T follicular helper cell (primary cell): ENCODE measurements around the gene MICAL3.

ENCODE experiments used
- DNase-seq: peaks from one replicate; pipeline ENCODE4 v3.0.0-alpha.2; 2020; ENCODE audit warnings: low read depth

MICAL3 gene

GRCh38 chr22:17822087-17822486, 202.3 kb downstream of the MICAL3 start:
- no peak for DNase-seq

GRCh38 chr22:17820879-17821439, 203.4 kb downstream of the MICAL3 start:
- no peak for DNase-seq

GRCh38 chr22:17818649-17819048, 205.7 kb downstream of the MICAL3 start:
- DNase-seq, result no peak

GRCh38 chr22:17818180-17818579, 206.2 kb downstream of the MICAL3 start:
- DNase-seq, result no peak

- DNase-seq, result no peak
Observed at GRCh38 chr22:17817511-17818065, 206.8 kb downstream of the MICAL3 start.

- no peak for DNase-seq
Observed at GRCh38 chr22:17817079-17817478, 207.3 kb downstream of the MICAL3 start.

- DNase-seq, result no peak
Observed at GRCh38 chr22:17816649-17817048, 207.7 kb downstream of the MICAL3 start.

- DNase-seq, result no peak
Observed at GRCh38 chr22:17815703-17816254, 208.6 kb downstream of the MICAL3 start.

- DNase-seq, result no peak
Observed at GRCh38 chr22:17814830-17815229, 209.5 kb downstream of the MICAL3 start.

GRCh38 chr22:17814084-17814483, 210.3 kb downstream of the MICAL3 start:
- no peak for DNase-seq

GRCh38 chr22:17811119-17811518, 213.2 kb downstream of the MICAL3 start:
- DNase-seq, result no peak

- DNase-seq, result no peak
Observed at GRCh38 chr22:17810570-17811116, 213.7 kb downstream of the MICAL3 start.

GRCh38 chr22:17808693-17809403, 215.5 kb downstream of the MICAL3 start:
- DNase-seq, result no peak

- DNase-seq, result no peak
Observed at GRCh38 chr22:17807578-17808410, 216.6 kb downstream of the MICAL3 start.

GRCh38 chr22:17807086-17807485, 217.3 kb downstream of the MICAL3 start:
- DNase-seq, result no peak

- no peak for DNase-seq
Observed at GRCh38 chr22:17806437-17806836, 217.9 kb downstream of the MICAL3 start.

GRCh38 chr22:17804331-17805080, 219.9 kb downstream of the MICAL3 start:
- no peak for DNase-seq

- DNase-seq, result no peak
Observed at GRCh38 chr22:17803609-17804270, 220.6 kb downstream of the MICAL3 start.

GRCh38 chr22:17802822-17803221, 221.5 kb downstream of the MICAL3 start:
- no peak for DNase-seq

GRCh38 chr22:17802411-17802810, 221.9 kb downstream of the MICAL3 start:
- DNase-seq, result no peak
